Gastrocnemius medialis (tissue), 4 donors: ENCODE results near the gene SLIT2. TPM values are rescaled to one million over a fixed set of nuclear protein-coding genes. Genes with fewer than 3 reads are reported as not detected.

Source experiments
- ATAC-seq, 2 donors: fragments of 150-250 bp; one replicate each; pipeline ENCODE4 v1.9.1; 2016
- DNase-seq, 2 donors: peaks; one replicate each; pipeline ENCODE4 v3.0.0-alpha.2; 2019
- H3K27ac ChIP-seq, 4 donors: fragments of 200-600 bp; sonication (generic); 1 replicate in 1 of 4; 2 replicates in 3 of 4; pipeline ENCODE4 v1.5.1; 2016 to 2018; ENCODE audit warnings: mild to moderate bottlenecking in 2 of 4, moderate library complexity in 1 of 4
- H3K27me3 ChIP-seq, 3 donors: fragments of 200-600 bp; sonication (generic) in 2 of 3; 1 replicate in 1 of 3; 2 replicates in 2 of 3; pipeline versions ENCODE4 v1.5.1 to v1.6.0; 2016 to 2019; ENCODE audit warnings: mild to moderate bottlenecking in 1 of 3, moderate library complexity in 1 of 3
- H3K36me3 ChIP-seq, 2 donors: fragments of 200-600 bp; sonication (generic) in 1 of 2; one replicate each; pipeline ENCODE4 v1.5.1; 2017 to 2018
- H3K4me1 ChIP-seq, 2 donors: fragments of 200-600 bp; sonication (generic) in 1 of 2; one replicate each; pipeline ENCODE4 v1.5.1; 2016 to 2017; ENCODE audit warnings: mild to moderate bottlenecking in 2 of 2
- H3K4me3 ChIP-seq, 4 donors: fragments of 200-600 bp; sonication (generic) in 3 of 4; 1 replicate in 1 of 4; 2 replicates in 3 of 4; pipeline ENCODE4 v1.5.1; 2016 to 2019; ENCODE audit warnings: mild to moderate bottlenecking in 2 of 4
- H3K9me3 ChIP-seq, 3 donors: fragments of 200-600 bp; sonication (generic) in 2 of 3; 1 replicate in 1 of 3; 2 replicates in 2 of 3; pipeline ENCODE4 v1.5.1; 2016 to 2019
- POLR2A ChIP-seq, 2 donors: fragments of 450-650 bp; IDR thresholded peaks; one replicate each; pipeline ENCODE4 v1.6.1; 2017; ENCODE audit warnings: antibody characterized with exemption in 2 of 2, mild to moderate bottlenecking in 2 of 2, moderate library complexity in 2 of 2
- in situ Hi-C, 4 donors: fragments of 200-750 bp; cut with MboI; loops; one replicate each; pipeline versions ENCODE4 v1.15.0 to v1.8.0; 2017; ENCODE audit warnings: low sequenced_read_pairs in 4 of 4
- intact Hi-C: fragments of 100-400 bp; cut with DNase I; formaldehyde crosslinking; loops from one replicate; pipeline ENCODE4 v1.15.1; 2023; ENCODE audit warnings: low total_unique reads
- total RNA-seq, 4 donors: library from RNA; depleted of rRNA; stranded (reverse); fragments of >200 nt; gene quantifications; one replicate each; pipeline versions ENCODE4 v1.1.0 to v1.2.3, GENCODE V29; 2016
- TF ChIP-seq, protein P1 (sequence below), 5 experiments: fragments of 450-650 bp in 3 of 5; fragments of 200-600 bp in 2 of 5; sonication (generic) in 2 of 5; IDR thresholded peaks in 4 of 5; conservative IDR thresholded peaks in 1 of 5; 1 replicate in 4 of 5; 2 replicates in 1 of 5; pipeline ENCODE4 v1.5.1; 2016 to 2019; ENCODE audit warnings: antibody characterized with exemption in 5 of 5, mild to moderate bottlenecking in 3 of 5, moderate library complexity in 3 of 5

SLIT2 gene
- total RNA-seq, 4 donors from 2014 or later, result 3.3 to 9.8 (median 4.8) TPM

DNA sequence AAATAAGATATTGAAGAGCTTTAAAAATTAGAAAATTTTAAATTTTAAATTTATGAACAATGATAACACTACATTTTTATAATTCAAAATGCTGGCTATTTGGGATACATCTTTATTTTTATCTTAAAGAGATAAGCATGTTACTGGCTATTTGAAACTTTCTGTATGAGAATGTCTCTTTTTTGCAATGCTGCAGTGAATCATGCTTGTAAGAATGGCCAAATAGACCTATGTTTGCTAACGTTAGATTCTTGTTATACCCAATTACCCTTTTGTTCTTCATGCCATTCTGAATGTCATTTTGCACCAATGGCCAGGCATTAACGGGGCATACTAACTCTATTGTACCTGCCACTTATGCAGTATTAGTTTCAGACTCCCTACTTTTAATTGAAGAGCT, 49.5 kb downstream of the SLIT2 start:
- no peaks in the 10 kb centered on the region for H3K9me3 ChIP-seq
- in situ Hi-C loops (no loop called here), intact Hi-C loops (no loop called here)
- no peak for ATAC-seq
- H3K4me3 ChIP-seq, result no peak overlapping the region
- TF ChIP-seq, protein P1, sequence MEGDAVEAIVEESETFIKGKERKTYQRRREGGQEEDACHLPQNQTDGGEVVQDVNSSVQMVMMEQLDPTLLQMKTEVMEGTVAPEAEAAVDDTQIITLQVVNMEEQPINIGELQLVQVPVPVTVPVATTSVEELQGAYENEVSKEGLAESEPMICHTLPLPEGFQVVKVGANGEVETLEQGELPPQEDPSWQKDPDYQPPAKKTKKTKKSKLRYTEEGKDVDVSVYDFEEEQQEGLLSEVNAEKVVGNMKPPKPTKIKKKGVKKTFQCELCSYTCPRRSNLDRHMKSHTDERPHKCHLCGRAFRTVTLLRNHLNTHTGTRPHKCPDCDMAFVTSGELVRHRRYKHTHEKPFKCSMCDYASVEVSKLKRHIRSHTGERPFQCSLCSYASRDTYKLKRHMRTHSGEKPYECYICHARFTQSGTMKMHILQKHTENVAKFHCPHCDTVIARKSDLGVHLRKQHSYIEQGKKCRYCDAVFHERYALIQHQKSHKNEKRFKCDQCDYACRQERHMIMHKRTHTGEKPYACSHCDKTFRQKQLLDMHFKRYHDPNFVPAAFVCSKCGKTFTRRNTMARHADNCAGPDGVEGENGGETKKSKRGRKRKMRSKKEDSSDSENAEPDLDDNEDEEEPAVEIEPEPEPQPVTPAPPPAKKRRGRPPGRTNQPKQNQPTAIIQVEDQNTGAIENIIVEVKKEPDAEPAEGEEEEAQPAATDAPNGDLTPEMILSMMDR (IDR thresholded peaks at IDR 0.05 in 4 of 5, conservative IDR thresholded peaks at IDR 0.05 in 1 of 5), result no peak
- no peak for TF ChIP-seq POLR2A (IDR thresholded peaks at IDR 0.05)
- H3K4me1 ChIP-seq, result peaks cover 0 to 4% of the 10 kb centered on the region in 2 donors
- H3K27me3 ChIP-seq, result no peaks in the 10 kb centered on the region
- no peak for DNase-seq
- no peaks in the 10 kb centered on the region for H3K36me3 ChIP-seq
- no peak overlapping the region for H3K27ac ChIP-seq
